GM12878 (cell line): ENCODE results near the gene DPYSL3. TPM values are rescaled to one million over a fixed set of nuclear protein-coding genes. Genes with fewer than 3 reads are reported as not detected.

Experiments
- ATAC-seq: fragments of 200-7000 bp; cut with Tn5 transposase; 3 replicates; pipeline ENCODE4 v1.9.1; 2020; ENCODE audit warnings: mild to moderate bottlenecking, moderate library complexity
- BruUV-seq: library from RNA; stranded (reverse); fragments of 400-500 nt; replicated peaks from 2 replicates; lab custom pipeline; 2021; lab: Mats Ljungman, UMichigan
- CTCF ChIA-PET: fragments of 300-600 bp; sonication (Branson Sonifier 250); formaldehyde crosslinking; extraction: SDS; loops from one replicate; lab custom pipeline; 2021; ENCODE audit warnings: inconsistent platforms; lab: Yijun Ruan, JAX
- POLR2A ChIA-PET: fragments of 350-600 bp; formaldehyde crosslinking; extraction: SDS; loops from one replicate; lab custom pipeline; 2021; ENCODE audit warnings: inconsistent platforms; lab: Charles Lee
- RAD21 ChIA-PET: fragments of 300-600 bp; sonication (Branson Sonifier 250); formaldehyde crosslinking; loops from one replicate; lab custom pipeline; 2023; ENCODE audit warnings: antibody characterized with exemption; ENCODE audit not compliant: unreplicated experiment; lab: Charles Lee
- SMC1A ChIA-PET: fragments of 300-600 bp; sonication (Branson Sonifier 250); formaldehyde crosslinking; loops from one replicate; lab custom pipeline; 2023; ENCODE audit not compliant: unreplicated experiment, uncharacterized antibody; lab: Charles Lee
- DNase-seq: peaks from one replicate; pipeline ENCODE4 v3.0.0-alpha.2; 2011; ENCODE audit warnings: low read depth, low spot score
- FAIRE-seq: peaks from 3 replicates; lab custom pipeline; 2011; peaks lifted over from hg19 to GRCh38; lab: Jason Lieb, UNC
- H2AFZ ChIP-seq: 2 replicates; pipeline ENCODE4 v1.6.0; 2011; ENCODE audit warnings: low read depth, low read length, control low read depth; ENCODE audit not compliant: control insufficient read depth
- H3K27ac ChIP-seq: 2 replicates; pipeline ENCODE4 v1.5.1; 2011; ENCODE audit warnings: control low read depth; ENCODE audit not compliant: control insufficient read depth, insufficient read depth
- H3K27me3 ChIP-seq, 2 experiments: replicated peaks in 1 of 2; 2 replicates each; pipeline versions ENCODE4 v1.6.0 to v1.6.1; 2011; ENCODE audit warnings: low read length in 1 of 2; ENCODE audit not compliant: control insufficient read depth in 2 of 2, insufficient read depth in 2 of 2
- H3K36me3 ChIP-seq, 2 experiments: 2 replicates each; pipeline ENCODE4 v1.5.1; 2011; ENCODE audit warnings: low read length in 1 of 2; ENCODE audit not compliant: control insufficient read depth in 2 of 2, insufficient read depth in 2 of 2
- H3K4me1 ChIP-seq: 2 replicates; pipeline ENCODE4 v1.6.1; 2011; ENCODE audit warnings: mild to moderate bottlenecking, low read length, moderate library complexity, mixed read lengths; ENCODE audit not compliant: control insufficient read depth, insufficient read depth
- H3K4me2 ChIP-seq: 2 replicates; pipeline ENCODE4 v1.6.0; 2011; ENCODE audit warnings: control low read depth; ENCODE audit not compliant: control insufficient read depth, insufficient read depth
- H3K4me3 ChIP-seq: fragments of 200-600 bp; sonication (generic); 2 replicates; pipeline ENCODE4 v1.5.1; 2016
- H3K79me2 ChIP-seq: 2 replicates; pipeline ENCODE4 v1.6.0; 2011; ENCODE audit warnings: low read length; ENCODE audit not compliant: control insufficient read depth, insufficient read depth
- H3K9ac ChIP-seq: 2 replicates; pipeline ENCODE4 v1.8.0; 2011; ENCODE audit warnings: low read length, control low read depth, mixed read lengths; ENCODE audit not compliant: control insufficient read depth, insufficient read depth
- H3K9me3 ChIP-seq: replicated peaks from 3 replicates; pipeline ENCODE4 v1.5.1; 2011; ENCODE audit warnings: mild to moderate bottlenecking, low read length; ENCODE audit not compliant: control insufficient read depth, insufficient read depth
- H4K20me1 ChIP-seq: 2 replicates; pipeline ENCODE4 v1.6.0; 2011; ENCODE audit not compliant: control insufficient read depth, insufficient read depth
- BCL11A ChIP-seq: IDR thresholded peaks from 2 replicates; pipeline ENCODE4 v1.6.1; 2011; ENCODE audit warnings: low read depth, low read length
- CBX5 ChIP-seq: sonication (generic); IDR thresholded peaks from 2 replicates; pipeline ENCODE4 v1.6.1; 2016; ENCODE audit warnings: low read depth, moderate library complexity, mild to moderate bottlenecking, inconsistent platforms
- EZH2 ChIP-seq: IDR thresholded peaks from 2 replicates; pipeline ENCODE4 v1.6.1; 2012; ENCODE audit warnings: low read depth, mild to moderate bottlenecking, control low read depth, inconsistent platforms, low read length, borderline replicate concordance; ENCODE audit not compliant: control insufficient read depth
- GATAD2B ChIP-seq: fragments of 450-650 bp; conservative IDR thresholded peaks from 2 replicates; pipeline ENCODE4 v1.6.1; 2017; ENCODE audit warnings: low read depth, mild to moderate bottlenecking, moderate library complexity
- IKZF2 ChIP-seq, 2 experiments: fragments of 450-650 bp; IDR thresholded peaks; 2 replicates each; pipeline ENCODE4 v1.6.1; 2017; ENCODE audit warnings: mild to moderate bottlenecking in 2 of 2, moderate library complexity in 2 of 2
- NFXL1 ChIP-seq: fragments of 450-650 bp; IDR thresholded peaks from 2 replicates; pipeline ENCODE4 v1.6.1; 2017; ENCODE audit warnings: antibody characterized with exemption, mild to moderate bottlenecking, borderline replicate concordance
- NFYA ChIP-seq: IDR thresholded peaks from 2 replicates; pipeline ENCODE4 v1.6.1; 2011; ENCODE audit warnings: low read depth, mild to moderate bottlenecking, low read length, improper control_type of control experiment, borderline replicate concordance
- NRF1 ChIP-seq: conservative IDR thresholded peaks from 2 replicates; pipeline ENCODE4 v1.6.1; 2011; ENCODE audit warnings: mild to moderate bottlenecking, low read depth, low read length, improper control_type of control experiment
- YY1 ChIP-seq: IDR thresholded peaks from 2 replicates; pipeline ENCODE4 v1.6.1; 2011; ENCODE audit warnings: low read depth, mild to moderate bottlenecking, low read length
- ZNF622 ChIP-seq: fragments of 450-650 bp; IDR thresholded peaks from 2 replicates; pipeline ENCODE4 v1.6.1; 2017; ENCODE audit warnings: mild to moderate bottlenecking, inconsistent platforms
- WGBS: methylation state at CpG from one replicate; pipeline ENCODE4 v1.1.6; 2016; ENCODE audit warnings: low lambda C conversion rate; ENCODE audit not compliant: insufficient replicate concordance, insufficient coverage; ENCODE audit errors: missing lambda C conversion rate; 5-methylcytosine and 5-hydroxymethylcytosine counted together
- in situ Hi-C: fragments of 300-500 bp; cut with MboI; formaldehyde crosslinking; loops from 9 replicates; pipeline ENCODE4 v1.14.3; 2018; ENCODE audit warnings: mixed read lengths
- intact Hi-C: fragments of 100-400 bp; cut with micrococcal nuclease; formaldehyde crosslinking; loops from one replicate; pipeline ENCODE4 v1.14.2; 2022; ENCODE audit not compliant: unreplicated experiment
- polyA plus RNA-seq, 11 experiments: library from polyadenylated mRNA; depleted of rRNA in 4 of 11; unstranded in 6 of 11; stranded (reverse) in 5 of 11; fragments of >200 nt; fragmentation: Nextera tagmentation in 4 of 11; fragmentation: Illumina TruSeq in 1 of 11; extraction: Ambion mirVana in 4 of 11; extraction: Trizol in 1 of 11; gene quantifications; 1 replicate in 1 of 11; 2 replicates in 10 of 11; pipeline versions ENCODE4 v1.2.1 to v1.2.3, GENCODE V29; 2011 to 2016; ENCODE audit warnings: inconsistent platforms in 2 of 11, missing spikeins in 2 of 11, low read depth in 1 of 11
- total RNA-seq, 4 experiments: library from RNA; depleted of rRNA in 3 of 4; stranded (reverse); fragments of >200 nt in 3 of 4; fragmentation: Illumina TruSeq in 1 of 4; extraction: Trizol in 1 of 4; gene quantifications; 2 replicates each; pipeline versions ENCODE4 v1.2.1 to v1.2.3, GENCODE V29; 2013 to 2021
- TF ChIP-seq, protein P1 (sequence below): fragments of 450-650 bp; IDR thresholded peaks from 2 replicates; pipeline ENCODE4 v1.6.1; 2017; ENCODE audit warnings: mild to moderate bottlenecking, low read depth, inconsistent platforms; ENCODE audit not compliant: poor library complexity, severe bottlenecking
- TF ChIP-seq, protein P2 (sequence below): IDR thresholded peaks from 2 replicates; pipeline ENCODE4 v1.6.1; 2011; ENCODE audit warnings: low read depth, low read length, improper control_type of control experiment, borderline replicate concordance
- TF ChIP-seq, protein P3 (sequence below): fragments of 450-650 bp; formaldehyde crosslinking; IDR thresholded peaks from 2 replicates; pipeline ENCODE4 v1.5.0; 2022; ENCODE audit warnings: mild to moderate bottlenecking, missing genetic modification characterization
- TF ChIP-seq, protein P4 (sequence below): fragments of 450-650 bp; conservative IDR thresholded peaks from 2 replicates; pipeline ENCODE4 v1.6.1; 2017; ENCODE audit warnings: mild to moderate bottlenecking, moderate library complexity

Gene DPYSL3
- total and polyA plus RNA-seq, 10 of the 15 experiments (the other 5 are each of a cell fraction or from before 2014, with no cell fraction given) = 0.08 to 1.5 (median 0.45) TPM; not detected in 1

DNA sequence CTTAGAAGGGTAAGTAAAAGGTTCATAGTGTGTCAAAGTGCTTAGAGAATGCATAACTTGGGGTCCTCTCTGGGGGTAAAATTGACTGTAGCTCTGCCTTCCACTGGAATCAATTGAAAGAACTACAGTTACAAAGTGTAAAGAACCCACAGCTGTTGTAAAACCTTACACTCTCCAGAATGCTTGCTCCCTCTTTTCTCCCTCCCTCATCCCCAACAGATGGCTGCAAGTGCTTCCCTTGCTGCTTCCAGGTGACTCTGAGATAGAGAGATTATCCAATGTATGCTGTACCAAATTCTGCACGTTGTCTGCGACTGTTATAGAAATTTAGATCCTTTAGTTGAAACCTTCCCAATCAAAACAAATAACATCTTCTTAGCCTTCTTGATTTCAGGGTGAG, 149.1 kb downstream of the DPYSL3 start:
- POLR2A ChIA-PET = no interaction called here
- Histone ChIP-seq H3K4me1 (no peaks in the 10 kb centered on the region), H3K27me3 (no peaks in the 10 kb centered on the region; a peak in 1 of 4 replicates), H3K9ac (no peak overlapping the region), H4K20me1 (no peaks in the 10 kb centered on the region), H3K27ac (no peak overlapping the region), H3K79me2 (no peaks in the 10 kb centered on the region), H3K4me3 (no peak overlapping the region), H2AFZ (no peak overlapping the region), H3K36me3 (no peaks in the 10 kb centered on the region), H3K9me3 (no peaks in the 10 kb centered on the region), H3K4me2 (no peak overlapping the region)
- in situ Hi-C loops (no loop called here), intact Hi-C loops (loop anchor here (10.0 kb wide), 1 partner anchor 266 kb away; no protein-coding TSS in a partner anchor)
- FAIRE-seq = no peak
- CTCF ChIA-PET = interaction anchor here (3.7 kb wide), 1 partner anchor 9 kb away, joined by 13 read pairs; no protein-coding TSS in a partner anchor
- TF ChIP-seq YY1 (no peak), CBX5 (no peak), NFYA (no peak), NRF1 (no peak), ZNF622 (no peak), EZH2 (no peak), IKZF2 (IDR thresholded peaks at IDR 0.05) (no peak), NFXL1 (no peak), GATAD2B (no peak), BCL11A (no peak)
- TF ChIP-seq, protein P1, sequence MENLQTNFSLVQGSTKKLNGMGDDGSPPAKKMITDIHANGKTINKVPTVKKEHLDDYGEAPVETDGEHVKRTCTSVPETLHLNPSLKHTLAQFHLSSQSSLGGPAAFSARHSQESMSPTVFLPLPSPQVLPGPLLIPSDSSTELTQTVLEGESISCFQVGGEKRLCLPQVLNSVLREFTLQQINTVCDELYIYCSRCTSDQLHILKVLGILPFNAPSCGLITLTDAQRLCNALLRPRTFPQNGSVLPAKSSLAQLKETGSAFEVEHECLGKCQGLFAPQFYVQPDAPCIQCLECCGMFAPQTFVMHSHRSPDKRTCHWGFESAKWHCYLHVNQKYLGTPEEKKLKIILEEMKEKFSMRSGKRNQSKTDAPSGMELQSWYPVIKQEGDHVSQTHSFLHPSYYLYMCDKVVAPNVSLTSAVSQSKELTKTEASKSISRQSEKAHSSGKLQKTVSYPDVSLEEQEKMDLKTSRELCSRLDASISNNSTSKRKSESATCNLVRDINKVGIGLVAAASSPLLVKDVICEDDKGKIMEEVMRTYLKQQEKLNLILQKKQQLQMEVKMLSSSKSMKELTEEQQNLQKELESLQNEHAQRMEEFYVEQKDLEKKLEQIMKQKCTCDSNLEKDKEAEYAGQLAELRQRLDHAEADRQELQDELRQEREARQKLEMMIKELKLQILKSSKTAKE = no peak
- TF ChIP-seq, protein P2, sequence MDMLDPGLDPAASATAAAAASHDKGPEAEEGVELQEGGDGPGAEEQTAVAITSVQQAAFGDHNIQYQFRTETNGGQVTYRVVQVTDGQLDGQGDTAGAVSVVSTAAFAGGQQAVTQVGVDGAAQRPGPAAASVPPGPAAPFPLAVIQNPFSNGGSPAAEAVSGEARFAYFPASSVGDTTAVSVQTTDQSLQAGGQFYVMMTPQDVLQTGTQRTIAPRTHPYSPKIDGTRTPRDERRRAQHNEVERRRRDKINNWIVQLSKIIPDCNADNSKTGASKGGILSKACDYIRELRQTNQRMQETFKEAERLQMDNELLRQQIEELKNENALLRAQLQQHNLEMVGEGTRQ = no peak
- TF ChIP-seq, protein P3, sequence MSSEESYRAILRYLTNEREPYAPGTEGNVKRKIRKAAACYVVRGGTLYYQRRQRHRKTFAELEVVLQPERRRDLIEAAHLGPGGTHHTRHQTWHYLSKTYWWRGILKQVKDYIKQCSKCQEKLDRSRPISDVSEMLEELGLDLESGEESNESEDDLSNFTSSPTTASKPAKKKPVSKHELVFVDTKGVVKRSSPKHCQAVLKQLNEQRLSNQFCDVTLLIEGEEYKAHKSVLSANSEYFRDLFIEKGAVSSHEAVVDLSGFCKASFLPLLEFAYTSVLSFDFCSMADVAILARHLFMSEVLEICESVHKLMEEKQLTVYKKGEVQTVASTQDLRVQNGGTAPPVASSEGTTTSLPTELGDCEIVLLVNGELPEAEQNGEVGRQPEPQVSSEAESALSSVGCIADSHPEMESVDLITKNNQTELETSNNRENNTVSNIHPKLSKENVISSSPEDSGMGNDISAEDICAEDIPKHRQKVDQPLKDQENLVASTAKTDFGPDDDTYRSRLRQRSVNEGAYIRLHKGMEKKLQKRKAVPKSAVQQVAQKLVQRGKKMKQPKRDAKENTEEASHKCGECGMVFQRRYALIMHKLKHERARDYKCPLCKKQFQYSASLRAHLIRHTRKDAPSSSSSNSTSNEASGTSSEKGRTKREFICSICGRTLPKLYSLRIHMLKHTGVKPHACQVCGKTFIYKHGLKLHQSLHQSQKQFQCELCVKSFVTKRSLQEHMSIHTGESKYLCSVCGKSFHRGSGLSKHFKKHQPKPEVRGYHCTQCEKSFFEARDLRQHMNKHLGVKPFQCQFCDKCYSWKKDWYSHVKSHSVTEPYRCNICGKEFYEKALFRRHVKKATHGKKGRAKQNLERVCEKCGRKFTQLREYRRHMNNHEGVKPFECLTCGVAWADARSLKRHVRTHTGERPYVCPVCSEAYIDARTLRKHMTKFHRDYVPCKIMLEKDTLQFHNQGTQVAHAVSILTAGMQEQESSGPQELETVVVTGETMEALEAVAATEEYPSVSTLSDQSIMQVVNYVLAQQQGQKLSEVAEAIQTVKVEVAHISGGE (CRISPR knock-in tag) = no peak
- TF ChIP-seq, protein P4, sequence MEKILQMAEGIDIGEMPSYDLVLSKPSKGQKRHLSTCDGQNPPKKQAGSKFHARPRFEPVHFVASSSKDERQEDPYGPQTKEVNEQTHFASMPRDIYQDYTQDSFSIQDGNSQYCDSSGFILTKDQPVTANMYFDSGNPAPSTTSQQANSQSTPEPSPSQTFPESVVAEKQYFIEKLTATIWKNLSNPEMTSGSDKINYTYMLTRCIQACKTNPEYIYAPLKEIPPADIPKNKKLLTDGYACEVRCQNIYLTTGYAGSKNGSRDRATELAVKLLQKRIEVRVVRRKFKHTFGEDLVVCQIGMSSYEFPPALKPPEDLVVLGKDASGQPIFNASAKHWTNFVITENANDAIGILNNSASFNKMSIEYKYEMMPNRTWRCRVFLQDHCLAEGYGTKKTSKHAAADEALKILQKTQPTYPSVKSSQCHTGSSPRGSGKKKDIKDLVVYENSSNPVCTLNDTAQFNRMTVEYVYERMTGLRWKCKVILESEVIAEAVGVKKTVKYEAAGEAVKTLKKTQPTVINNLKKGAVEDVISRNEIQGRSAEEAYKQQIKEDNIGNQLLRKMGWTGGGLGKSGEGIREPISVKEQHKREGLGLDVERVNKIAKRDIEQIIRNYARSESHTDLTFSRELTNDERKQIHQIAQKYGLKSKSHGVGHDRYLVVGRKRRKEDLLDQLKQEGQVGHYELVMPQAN = no peak
- SMC1A ChIA-PET = no interaction called here
- DNase-seq = no peak
- 40% methylated on average over 2 of the region's 2 CpGs for WGBS
- BruUV-seq = no TSS peak
- RAD21 ChIA-PET = no interaction called here
- no peak for ATAC-seq
